Esophagus squamous epithelium (tissue), 5 donors: ENCODE data around the gene ECSIT. TPM values are rescaled to one million over a fixed set of nuclear protein-coding genes. Genes with fewer than 3 reads are reported as not detected.

Experiments used
- DNase-seq: peaks from one replicate; lab custom pipeline; 2025; lab: John Stamatoyannopoulos, UW
- H3K27ac ChIP-seq, 4 donors: fragments of 200-600 bp; sonication (generic); one replicate each; pipeline ENCODE4 v1.5.1; 2016 to 2019; ENCODE audit warnings: mild to moderate bottlenecking in 1 of 4
- H3K27me3 ChIP-seq, 4 donors: fragments of 200-600 bp; sonication (generic); 1 replicate in 3 of 4; 2 replicates in 1 of 4; pipeline versions ENCODE4 v1.5.1 to v1.6.0; 2017 to 2021; ENCODE audit warnings: antibody characterized with exemption in 1 of 4
- H3K36me3 ChIP-seq, 3 donors: fragments of 200-600 bp; sonication (generic); one replicate each; pipeline ENCODE4 v1.5.1; 2016 to 2019
- H3K4me1 ChIP-seq, 3 donors: fragments of 200-600 bp; sonication (generic); one replicate each; pipeline ENCODE4 v1.5.1; 2017 to 2019
- H3K4me3 ChIP-seq, 4 donors: fragments of 200-600 bp; sonication (generic); 1 replicate in 3 of 4; 2 replicates in 1 of 4; pipeline ENCODE4 v1.5.1; 2016 to 2019; ENCODE audit warnings: mild to moderate bottlenecking in 2 of 4, moderate library complexity in 1 of 4
- H3K9me3 ChIP-seq, 3 donors: fragments of 200-600 bp; sonication (generic); one replicate each; pipeline ENCODE4 v1.5.1; 2016 to 2019
- CTCF ChIP-seq, 6 experiments: fragments of 450-650 bp in 4 of 6; fragments of 200-600 bp in 2 of 6; sonication (generic) in 2 of 6; IDR thresholded peaks; one replicate each; pipeline ENCODE4 v1.5.1; 2016 to 2019; ENCODE audit warnings: antibody characterized with exemption in 6 of 6, mild to moderate bottlenecking in 4 of 6, moderate library complexity in 4 of 6
- POLR2A ChIP-seq, 4 donors: fragments of 450-650 bp; IDR thresholded peaks; one replicate each; pipeline ENCODE4 v1.6.1; 2017; ENCODE audit warnings: antibody characterized with exemption in 4 of 4, mild to moderate bottlenecking in 4 of 4, moderate library complexity in 3 of 4
- WGBS, 2 donors: methylation state at CpG; one replicate each; pipeline ENCODE4 v1.1.5; 2018; 5-methylcytosine and 5-hydroxymethylcytosine counted together
- intact Hi-C: fragments of 100-400 bp; cut with DNase I; formaldehyde crosslinking; loops from one replicate; pipeline ENCODE4 v1.15.0; 2022
- total RNA-seq, 4 donors: library from RNA; depleted of rRNA; stranded (reverse); fragments of >200 nt; gene quantifications; one replicate each; pipeline ENCODE4 v1.1.0, GENCODE V29; 2016
- donor health status: DM: yes; HTN: yes; CAD: no.

Gene ECSIT
- total RNA-seq, 4 donors from 2014 or later, result 41.4 to 47.1 (median 43.1) TPM

GRCh38 chr19:11499220-11499726 lies 29.7 kb downstream of the ECSIT start:
- H3K4me3 ChIP-seq, result no peak overlapping the region
- H3K27ac ChIP-seq, result no peak overlapping the region
- H3K4me1 ChIP-seq, result peaks cover 0 to 3% (median 0%) of the 10 kb centered on the region in 3 donors
- H3K9me3 ChIP-seq, result no peaks in the 10 kb centered on the region
- 86 to 91% methylated on average over 5 to 6 of the region's 6 CpGs for WGBS, 2 donors
- intact Hi-C loops, result no loop called here
- no peak for TF ChIP-seq POLR2A (IDR thresholded peaks at IDR 0.05)
- no peak for TF ChIP-seq CTCF (IDR thresholded peaks at IDR 0.05)
- no peaks in the 10 kb centered on the region for H3K27me3 ChIP-seq
- DNase-seq, result no peak
- H3K36me3 ChIP-seq, result peaks cover 0 to 50% (median 8%) of the 10 kb centered on the region in 3 donors

GRCh38 chr19:11496391-11497163 lies 32.4 kb downstream of the ECSIT start:
- Histone ChIP-seq H3K9me3 (no peaks in the 10 kb centered on the region), H3K4me1 (no peaks in the 10 kb centered on the region), H3K36me3 (peaks cover 0 to 66% (median 8%) of the 10 kb centered on the region in 3 donors), H3K27ac (no peak overlapping the region), H3K4me3 (no peak overlapping the region), H3K27me3 (no peaks in the 10 kb centered on the region)
- TF ChIP-seq CTCF (IDR thresholded peaks at IDR 0.05), result peak; percentile 35 to 75 (median 54)
- TF ChIP-seq POLR2A (IDR thresholded peaks at IDR 0.05), result no peak
- DNase-seq, result no peak
- 73 to 91% methylated on average over 8 to 9 of the region's 17 CpGs for WGBS, 2 donors
- intact Hi-C loops, result no loop called here

GRCh38 chr19:11495885-11496284 lies 33.0 kb downstream of the ECSIT start:
- TF ChIP-seq CTCF (IDR thresholded peaks at IDR 0.05) (no peak), POLR2A (IDR thresholded peaks at IDR 0.05) (no peak)
- H3K4me3 ChIP-seq, result no peak overlapping the region
- intact Hi-C loops, result no loop called here
- no peaks in the 10 kb centered on the region for H3K4me1 ChIP-seq
- WGBS, 2 donors, result 80 to 96% methylated on average over 1 to 5 of the region's 22 CpGs
- no peak for DNase-seq
- H3K27me3 ChIP-seq, result no peaks in the 10 kb centered on the region
- no peak overlapping the region for H3K27ac ChIP-seq
- H3K36me3 ChIP-seq, result peaks cover 0 to 72% (median 8%) of the 10 kb centered on the region in 3 donors
- H3K9me3 ChIP-seq, result no peaks in the 10 kb centered on the region

GRCh38 chr19:11495481-11495880 lies 33.5 kb downstream of the ECSIT start:
- no peak for DNase-seq
- no peak overlapping the region for H3K27ac ChIP-seq
- intact Hi-C loops, result no loop called here
- 78 to 81% methylated on average over 7 to 8 of the region's 10 CpGs for WGBS, 2 donors
- no peaks in the 10 kb centered on the region for H3K27me3 ChIP-seq
- H3K4me3 ChIP-seq, result no peak overlapping the region
- H3K4me1 ChIP-seq, result no peaks in the 10 kb centered on the region
- no peaks in the 10 kb centered on the region for H3K9me3 ChIP-seq
- peaks cover 0 to 76% (median 8%) of the 10 kb centered on the region in 3 donors for H3K36me3 ChIP-seq
- no peak for TF ChIP-seq CTCF (IDR thresholded peaks at IDR 0.05)
- TF ChIP-seq POLR2A (IDR thresholded peaks at IDR 0.05), result no peak

- no peaks in the 10 kb centered on the region for H3K27me3 ChIP-seq
- peaks cover 0 to 83% (median 8%) of the 10 kb centered on the region in 3 donors for H3K36me3 ChIP-seq
- 95 to 100% methylated on average over 1 to 6 of the region's 27 CpGs for WGBS, 2 donors
- intact Hi-C loops, result no loop called here
- TF ChIP-seq POLR2A (IDR thresholded peaks at IDR 0.05), result no peak
- TF ChIP-seq CTCF (IDR thresholded peaks at IDR 0.05), result no peak
- H3K9me3 ChIP-seq, result no peaks in the 10 kb centered on the region
- no peaks in the 10 kb centered on the region for H3K4me1 ChIP-seq
- DNase-seq, result no peak
- no peak overlapping the region for H3K27ac ChIP-seq
- H3K4me3 ChIP-seq, result no peak overlapping the region
Measured at GRCh38 chr19:11494634-11495285, 34.2 kb downstream of the ECSIT start.
